PC-3 (cell line): ENCODE results near the gene KCNK2.

Experiments
- EZH2 ChIP-seq: fragments of 300-600 bp; sonication (generic); IDR thresholded peaks from one replicate; pipeline ENCODE4 v1.6.1; 2017; ENCODE audit warnings: antibody characterized with exemption, mild to moderate bottlenecking, low read length; ENCODE audit not compliant: unreplicated experiment
- TF ChIP-seq, protein P1 (sequence below): fragments of 300-600 bp; sonication (generic); conservative IDR thresholded peaks from 2 replicates; pipeline ENCODE4 v1.5.1; 2017; ENCODE audit warnings: antibody characterized with exemption, low read depth, mild to moderate bottlenecking, low read length

DNA sequence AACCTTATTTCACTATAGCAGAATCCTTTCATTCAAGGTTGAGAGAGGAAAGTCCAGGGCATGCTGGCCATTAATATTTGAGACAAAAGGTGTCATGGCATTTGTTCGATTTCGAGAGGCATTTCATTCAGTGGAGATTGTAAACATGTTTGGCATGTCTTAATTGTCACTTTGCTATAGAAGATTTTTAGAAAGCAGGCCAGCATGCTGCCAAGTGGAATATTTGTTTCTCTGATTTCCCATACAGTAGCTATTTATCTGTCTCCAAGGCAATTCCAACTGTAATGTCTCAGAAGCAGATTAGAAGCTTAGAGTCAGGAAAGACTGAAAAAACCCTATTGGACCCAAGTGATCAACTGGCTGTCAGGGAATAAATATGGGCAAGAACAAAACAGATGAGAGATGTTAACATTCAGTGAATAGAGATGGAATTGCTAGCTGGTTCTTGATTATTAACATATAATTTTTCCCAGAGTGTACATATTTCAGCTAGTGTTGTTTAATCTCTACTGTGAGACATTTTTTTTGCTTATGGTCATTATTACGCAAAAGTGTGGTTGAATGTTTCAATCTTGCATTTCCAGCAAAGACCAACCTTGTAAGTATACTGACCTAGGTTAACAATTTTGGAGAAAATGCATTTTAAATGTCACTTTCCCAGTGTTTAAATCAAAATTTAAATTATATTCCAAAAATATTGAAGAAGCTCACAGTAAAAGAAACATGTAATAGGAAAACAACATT is 174.6 kb downstream of the KCNK2 start:
- TF ChIP-seq, protein P1, sequence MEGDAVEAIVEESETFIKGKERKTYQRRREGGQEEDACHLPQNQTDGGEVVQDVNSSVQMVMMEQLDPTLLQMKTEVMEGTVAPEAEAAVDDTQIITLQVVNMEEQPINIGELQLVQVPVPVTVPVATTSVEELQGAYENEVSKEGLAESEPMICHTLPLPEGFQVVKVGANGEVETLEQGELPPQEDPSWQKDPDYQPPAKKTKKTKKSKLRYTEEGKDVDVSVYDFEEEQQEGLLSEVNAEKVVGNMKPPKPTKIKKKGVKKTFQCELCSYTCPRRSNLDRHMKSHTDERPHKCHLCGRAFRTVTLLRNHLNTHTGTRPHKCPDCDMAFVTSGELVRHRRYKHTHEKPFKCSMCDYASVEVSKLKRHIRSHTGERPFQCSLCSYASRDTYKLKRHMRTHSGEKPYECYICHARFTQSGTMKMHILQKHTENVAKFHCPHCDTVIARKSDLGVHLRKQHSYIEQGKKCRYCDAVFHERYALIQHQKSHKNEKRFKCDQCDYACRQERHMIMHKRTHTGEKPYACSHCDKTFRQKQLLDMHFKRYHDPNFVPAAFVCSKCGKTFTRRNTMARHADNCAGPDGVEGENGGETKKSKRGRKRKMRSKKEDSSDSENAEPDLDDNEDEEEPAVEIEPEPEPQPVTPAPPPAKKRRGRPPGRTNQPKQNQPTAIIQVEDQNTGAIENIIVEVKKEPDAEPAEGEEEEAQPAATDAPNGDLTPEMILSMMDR: no peak
- TF ChIP-seq EZH2: no peak
